HG03520 (cell line): ENCODE data around the gene RNF220.
"Not testable (repeated sequence)": the region's sequence is repeated elsewhere in the genome, so short reads cannot be mapped to it uniquely, and the experiment has no call there.

ENCODE experiments used
- ATAC-seq: cut with Tn5 transposase; IDR thresholded peaks from one replicate; pipeline ENCODE4 v1.9.1; 2021; ENCODE audit warnings: mild to moderate bottlenecking, moderate library complexity; ENCODE audit not compliant: unreplicated experiment

Gene RNF220

DNA sequence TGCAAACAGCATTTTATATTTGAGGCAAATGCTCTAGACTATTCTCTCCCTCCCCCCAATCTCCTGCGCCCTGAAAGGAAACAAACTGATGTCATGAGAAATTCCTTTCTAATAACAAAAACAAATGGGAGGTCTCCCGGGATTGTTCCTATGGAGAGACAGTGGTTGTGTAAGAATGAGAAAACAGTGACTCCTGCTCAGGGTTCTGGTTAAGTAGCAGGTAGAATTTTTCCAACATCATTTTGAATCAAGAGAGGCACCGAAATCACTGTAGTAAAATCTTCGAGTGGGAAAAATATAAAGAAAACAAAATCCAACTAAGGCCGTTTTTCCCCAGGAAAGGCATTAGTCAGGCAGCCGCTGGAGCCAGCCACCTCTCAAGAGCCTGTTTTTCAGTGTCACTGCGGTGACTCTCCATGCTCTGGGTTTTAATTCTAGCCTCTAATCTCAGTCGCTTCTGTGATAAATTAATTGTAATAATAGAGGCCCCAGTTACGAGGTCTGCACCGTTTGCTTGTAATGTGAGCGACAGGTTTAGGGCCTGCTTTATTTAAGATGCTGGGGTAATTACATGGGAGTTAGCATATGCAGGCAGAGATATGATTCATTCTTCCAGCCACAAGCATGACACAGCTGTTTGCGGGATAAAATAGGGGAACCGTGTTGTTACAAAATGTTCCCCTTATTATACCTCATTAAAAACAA, 80.3 kb downstream of the RNF220 start:
- ATAC-seq: no peak

GRCh38 chr1:44485934-44486460, 80.9 kb downstream of the RNF220 start:
- ATAC-seq: no peak

- ATAC-seq: no peak
Observed at GRCh38 chr1:44489481-44489880, 84.4 kb downstream of the RNF220 start.

DNA sequence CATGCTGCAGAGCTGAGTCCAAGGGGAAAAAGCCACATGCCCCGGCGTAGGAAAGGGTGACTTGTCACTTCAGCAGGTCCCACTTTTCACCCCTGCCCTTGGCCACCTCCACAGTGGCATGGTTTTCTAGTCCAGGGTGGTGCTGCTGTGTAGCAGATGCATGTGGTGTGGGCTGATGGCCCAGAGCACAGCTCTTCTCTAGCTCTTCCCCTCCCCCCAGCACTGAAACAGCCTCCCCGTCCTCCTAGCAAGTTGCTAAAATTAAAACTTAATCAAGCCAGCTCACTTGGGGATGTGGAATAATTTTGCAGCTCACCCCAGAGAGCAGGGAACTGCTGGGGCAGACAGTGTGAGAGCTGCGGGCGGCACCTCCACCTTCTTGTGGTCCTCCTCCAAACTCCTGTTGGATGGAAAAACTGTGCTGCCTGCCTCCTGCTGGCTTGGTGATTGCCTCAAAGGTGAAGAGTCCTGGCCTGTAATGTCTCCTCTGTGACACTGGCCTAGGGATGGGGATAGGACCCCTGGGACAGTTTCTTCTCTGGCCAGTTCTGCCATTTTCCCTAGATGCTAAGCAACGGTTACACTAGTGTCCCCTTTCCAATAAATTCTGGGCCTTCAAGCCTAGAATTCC, 91.6 kb downstream of the RNF220 start:
- no peak for ATAC-seq

GRCh38 chr1:44497422-44498170, 92.5 kb downstream of the RNF220 start:
- no peak for ATAC-seq

GRCh38 chr1:44499306-44499705, 94.3 kb downstream of the RNF220 start:
- no peak for ATAC-seq

GRCh38 chr1:44500181-44501046, 95.4 kb downstream of the RNF220 start:
- no peak for ATAC-seq

- no peak for ATAC-seq
Observed at GRCh38 chr1:44501047-44501890, 96.2 kb downstream of the RNF220 start.

GRCh38 chr1:44502823-44503222, 97.8 kb downstream of the RNF220 start:
- ATAC-seq: not testable (repeated sequence)

DNA sequence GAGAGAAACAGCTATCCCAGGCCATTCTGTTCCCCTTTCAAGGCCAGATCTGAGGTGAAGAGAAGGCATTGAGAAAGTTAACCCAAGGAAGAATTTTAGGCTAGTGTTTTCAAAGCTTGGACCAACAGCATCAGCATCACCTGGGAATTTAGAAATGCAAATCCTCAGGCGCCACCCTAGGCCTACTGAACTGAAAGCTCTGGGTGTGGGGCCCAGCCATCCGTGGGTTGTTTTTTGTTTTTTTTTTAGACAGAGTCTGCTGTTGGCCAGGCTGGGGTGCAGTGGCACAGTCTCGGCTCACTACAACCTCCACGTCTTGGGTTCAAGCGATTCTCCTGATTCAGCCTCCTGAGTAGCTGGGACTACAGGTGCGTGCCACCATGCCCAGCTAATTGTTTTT, 98.6 kb downstream of the RNF220 start:
- no peak for ATAC-seq

DNA sequence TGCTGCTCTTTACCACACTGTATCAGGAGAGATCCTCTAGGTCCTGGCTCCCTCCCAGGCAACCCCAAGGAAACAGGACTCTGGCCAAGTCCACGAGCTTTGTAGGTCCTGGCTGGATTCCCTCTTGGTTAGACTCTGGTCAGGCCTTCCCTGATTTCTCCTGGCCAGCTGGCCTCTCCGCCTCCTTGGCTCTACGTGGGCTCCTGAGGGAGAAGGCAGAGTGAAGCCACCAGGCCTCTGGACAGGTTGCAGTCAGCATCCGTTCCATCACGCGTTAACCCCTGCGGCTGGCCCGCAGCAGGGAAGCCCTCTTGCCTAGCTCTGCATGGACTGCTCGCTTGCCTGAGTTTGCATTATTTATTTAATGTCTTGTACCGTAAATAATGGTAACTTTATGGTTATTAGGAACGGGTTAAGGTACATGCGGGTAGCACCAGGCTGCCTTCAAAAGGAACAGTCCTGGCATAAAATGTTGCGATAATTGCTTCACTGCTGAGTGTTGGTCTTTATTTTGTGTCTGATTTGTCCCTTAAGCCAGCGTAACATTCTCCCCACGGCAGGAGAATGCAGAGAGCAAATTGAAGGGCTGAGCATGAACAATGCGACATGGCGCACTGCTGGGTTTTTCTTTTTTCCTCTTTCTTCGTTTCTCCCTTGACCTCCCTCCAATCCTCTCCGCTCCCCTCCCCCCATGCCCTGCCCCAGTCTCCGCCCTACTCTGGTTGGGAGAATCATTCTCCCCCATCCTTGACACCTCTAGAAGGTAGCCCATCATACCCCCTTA, 100.3 kb downstream of the RNF220 start:
- no peak for ATAC-seq

- ATAC-seq: no peak
Observed at GRCh38 chr1:44507490-44508396, 102.7 kb downstream of the RNF220 start.

DNA sequence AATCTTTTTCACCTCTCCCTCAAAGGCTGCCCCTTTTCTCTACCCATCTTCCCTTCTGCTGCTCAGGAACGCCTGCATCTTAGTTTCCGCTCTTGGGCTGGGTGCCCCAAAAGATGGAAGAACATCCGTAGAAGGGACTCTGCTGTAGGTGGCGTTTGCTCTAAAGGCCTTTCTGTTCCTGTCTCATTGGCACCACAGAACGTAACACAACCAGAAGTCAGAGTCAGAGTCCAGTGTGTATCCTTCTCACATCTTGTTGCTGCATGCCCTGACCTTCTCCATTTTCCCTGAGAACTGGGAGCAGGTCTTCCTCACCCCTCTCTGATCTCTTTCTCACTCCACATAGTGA, 103.3 kb downstream of the RNF220 start:
- no peak for ATAC-seq

DNA sequence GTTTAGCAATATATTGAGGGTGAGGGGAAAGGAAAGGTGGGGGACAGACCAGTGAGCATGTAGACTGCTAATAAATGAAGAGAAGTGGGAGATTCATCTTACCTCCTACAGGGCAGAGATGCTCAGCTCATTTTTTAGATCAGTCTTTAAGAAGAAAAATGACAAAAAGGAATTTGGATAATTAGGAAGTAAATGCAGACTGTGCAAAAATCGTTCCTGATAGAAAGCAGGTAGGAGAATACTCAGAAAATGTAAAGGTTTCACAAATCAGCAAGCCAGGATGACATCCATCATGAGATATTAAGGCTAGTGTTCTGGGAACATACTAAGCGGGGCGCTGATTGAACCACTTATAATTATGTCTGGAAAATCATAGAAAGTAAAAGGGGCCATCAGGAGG, 106.3 kb downstream of the RNF220 start:
- ATAC-seq: no peak

DNA sequence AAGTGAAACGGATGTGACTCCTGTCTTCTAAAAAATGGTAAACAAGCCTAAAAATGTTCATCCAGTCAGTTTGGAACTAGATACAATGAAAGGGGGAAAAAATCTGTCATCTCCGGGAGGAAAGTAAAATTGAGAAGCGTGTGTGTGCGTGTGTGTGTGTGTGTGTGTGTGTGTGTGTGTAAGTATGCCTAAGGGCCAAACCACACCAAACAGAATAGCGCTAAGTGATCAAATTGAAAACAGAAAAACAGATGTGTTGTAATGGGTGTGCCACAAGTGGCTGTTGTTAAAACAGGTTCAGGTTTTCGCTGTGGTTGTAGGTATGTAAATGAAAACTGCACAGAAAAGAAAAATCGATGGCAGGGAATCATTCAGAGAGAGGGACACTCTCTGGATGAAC, 106.7 kb downstream of the RNF220 start:
- no peak for ATAC-seq

DNA sequence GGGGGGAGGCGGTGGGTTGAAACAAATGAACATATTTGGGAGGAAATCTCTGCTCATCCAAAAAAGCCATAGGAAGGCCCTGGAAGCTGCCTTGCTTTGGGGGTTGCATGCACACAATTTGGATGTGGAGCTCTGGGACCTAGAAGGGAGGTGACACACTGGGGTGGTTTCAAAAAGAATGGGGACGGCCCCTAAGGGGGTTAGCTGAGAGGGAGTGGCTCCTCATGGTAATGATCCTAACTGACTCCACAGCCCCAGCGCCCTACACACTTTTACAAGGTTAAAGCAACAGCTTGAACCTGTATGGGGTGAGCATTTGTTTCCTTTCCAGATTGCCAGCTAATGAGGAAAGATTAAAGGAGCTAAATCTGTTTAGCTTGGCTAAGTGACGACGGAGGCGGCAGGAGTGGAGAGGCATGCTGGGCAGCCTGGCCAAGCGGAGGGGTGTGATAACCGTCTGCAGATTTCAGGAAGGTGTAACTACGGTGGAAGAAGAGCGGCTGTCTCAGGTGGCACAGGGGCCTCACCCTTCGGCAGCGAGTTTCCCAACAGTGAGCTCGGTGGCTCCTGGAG, 107.3 kb downstream of the RNF220 start:
- ATAC-seq: no peak

DNA sequence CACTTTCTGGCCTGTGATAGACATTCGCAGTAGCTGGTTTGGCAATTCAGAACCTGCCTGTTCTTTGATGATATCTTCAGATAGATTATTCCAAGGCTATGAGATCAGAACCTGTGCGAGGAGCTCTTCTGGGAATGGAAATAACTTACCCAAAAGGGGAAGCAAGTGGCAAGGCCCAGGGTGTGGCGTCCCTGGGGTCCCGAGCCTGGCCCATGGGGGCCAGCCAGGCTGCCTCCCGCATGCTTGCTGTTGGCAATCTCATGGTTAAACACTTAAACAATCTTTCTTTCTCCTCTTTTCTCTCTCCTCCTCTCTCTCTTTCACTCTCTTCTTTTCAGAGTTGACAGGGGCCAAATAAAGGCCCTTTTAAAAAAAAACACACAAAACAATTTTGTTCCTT, 108.1 kb downstream of the RNF220 start:
- no peak for ATAC-seq

GRCh38 chr1:44514673-44515072, 109.6 kb downstream of the RNF220 start:
- ATAC-seq: no peak
